Measurements from ENCODE around the gene TMEM52.
A peak's percentile ranks its signal among the peaks of the same experiment; 100 is the strongest.

Gene TMEM52

GRCh38 chr1:1947493-1947892, 28.4 kb upstream of the TMEM52 start:
- CTCF ChIA-PET = interaction anchor here (0.6 to 2.2 kb wide), 3 partner anchors 14 to 207 kb away, joined by 3 to 21 read pairs (median 7); no protein-coding TSS in a partner anchor
- no peaks in the 10 kb centered on the region; the same call in 1 of the 2 replicates for H3K9me3 ChIP-seq (ENCODE audit: control insufficient read depth, insufficient read depth, low read depth, low read length)
- H3K27ac ChIP-seq (ENCODE audit: extremely low read depth, low read depth, low read length) = no peak overlapping the region
- POLR2A ChIA-PET = interaction anchor here (0.6 kb wide), 1 partner anchor 46 kb away, joined by 3 read pairs; no protein-coding TSS in a partner anchor
- no peak for TF ChIP-seq PRDM10 (tag by site-specific recombination; IDR thresholded peaks at IDR 0.05)
- no peak for TF ChIP-seq ZNF544 (tag by site-specific recombination; IDR thresholded peaks at IDR 0.05)
- TF ChIP-seq BCL11B (tag by site-specific recombination; IDR thresholded peaks at IDR 0.05; ENCODE audit: low read depth) = no peak
- no peak for TF ChIP-seq ZSCAN30 (tag by site-specific recombination; IDR thresholded peaks at IDR 0.05)
- no peak for TF ChIP-seq ZNF843 (tag by site-specific recombination; IDR thresholded peaks at IDR 0.05)
- TF ChIP-seq ZNF555 (tag by site-specific recombination; conservative IDR thresholded peaks at IDR 0.05) = no peak
- TF ChIP-seq, protein P1, sequence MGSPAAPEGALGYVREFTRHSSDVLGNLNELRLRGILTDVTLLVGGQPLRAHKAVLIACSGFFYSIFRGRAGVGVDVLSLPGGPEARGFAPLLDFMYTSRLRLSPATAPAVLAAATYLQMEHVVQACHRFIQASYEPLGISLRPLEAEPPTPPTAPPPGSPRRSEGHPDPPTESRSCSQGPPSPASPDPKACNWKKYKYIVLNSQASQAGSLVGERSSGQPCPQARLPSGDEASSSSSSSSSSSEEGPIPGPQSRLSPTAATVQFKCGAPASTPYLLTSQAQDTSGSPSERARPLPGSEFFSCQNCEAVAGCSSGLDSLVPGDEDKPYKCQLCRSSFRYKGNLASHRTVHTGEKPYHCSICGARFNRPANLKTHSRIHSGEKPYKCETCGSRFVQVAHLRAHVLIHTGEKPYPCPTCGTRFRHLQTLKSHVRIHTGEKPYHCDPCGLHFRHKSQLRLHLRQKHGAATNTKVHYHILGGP (tag by site-specific recombination; IDR thresholded peaks at IDR 0.05) = no peak
- TF ChIP-seq ZIC2 (tag by site-specific recombination; IDR thresholded peaks at IDR 0.05) = no peak
- no peak for TF ChIP-seq TRIM28 (IDR thresholded peaks at IDR 0.05; ENCODE audit: borderline replicate concordance, low read length)
- no peak for TF ChIP-seq ZNF112 (tag by site-specific recombination; IDR thresholded peaks at IDR 0.05)
- TF ChIP-seq GFI1B (tag by site-specific recombination; IDR thresholded peaks at IDR 0.05) = no peak
- no peak for TF ChIP-seq ZNF600 (tag by site-specific recombination; IDR thresholded peaks at IDR 0.05)
- no peak for TF ChIP-seq ZNF610 (tag by site-specific recombination; IDR thresholded peaks at IDR 0.05; ENCODE audit: borderline replicate concordance)
- no peak for TF ChIP-seq ZBTB11 (tag by site-specific recombination; conservative IDR thresholded peaks at IDR 0.05; ENCODE audit: low read depth)
- no peak for TF ChIP-seq SALL2 (tag by site-specific recombination; IDR thresholded peaks at IDR 0.05; ENCODE audit: borderline replicate concordance)
- H3K36me3 ChIP-seq (ENCODE audit: control insufficient read depth in 2 of 2, insufficient read depth in 1 of 2, low read length in 2 of 2) = no peaks in the 10 kb centered on the region
- no peaks in the 10 kb centered on the region for H3K4me1 ChIP-seq (ENCODE audit: control insufficient read depth, insufficient read depth, low read length)
- no peak overlapping the region for H3K4me3 ChIP-seq (ENCODE audit: low read depth, low read length)

GRCh38 chr1:1946540-1946939, 27.5 kb upstream of the TMEM52 start:
- CTCF ChIA-PET = interaction anchor here (1.5 to 2.2 kb wide), 3 partner anchors 15 to 98 kb away, joined by 4 to 21 read pairs (median 7); no protein-coding TSS in a partner anchor
- Histone ChIP-seq H3K9me3 (ENCODE audit: control insufficient read depth, insufficient read depth, low read depth, low read length) (no peaks in the 10 kb centered on the region; the same call in 1 of the 2 replicates), H3K27ac (ENCODE audit: extremely low read depth, low read depth, low read length) (no peak overlapping the region), H3K4me1 (ENCODE audit: control insufficient read depth, insufficient read depth, low read length) (no peaks in the 10 kb centered on the region), H3K4me3 (ENCODE audit: low read depth, low read length) (no peak overlapping the region), H3K36me3 (ENCODE audit: control insufficient read depth in 2 of 2, insufficient read depth in 1 of 2, low read length in 2 of 2) (no peaks in the 10 kb centered on the region)
- TF ChIP-seq ZFHX2 (tag by site-specific recombination; conservative IDR thresholded peaks at IDR 0.05) (peak; percentile 48; the same call in 1 of the 2 replicates), EGR2 (tag by site-specific recombination; IDR thresholded peaks at IDR 0.05; ENCODE audit: low read depth) (peak; percentile 45; the same call in 1 of the 2 replicates)
- TF ChIP-seq, protein P2, sequence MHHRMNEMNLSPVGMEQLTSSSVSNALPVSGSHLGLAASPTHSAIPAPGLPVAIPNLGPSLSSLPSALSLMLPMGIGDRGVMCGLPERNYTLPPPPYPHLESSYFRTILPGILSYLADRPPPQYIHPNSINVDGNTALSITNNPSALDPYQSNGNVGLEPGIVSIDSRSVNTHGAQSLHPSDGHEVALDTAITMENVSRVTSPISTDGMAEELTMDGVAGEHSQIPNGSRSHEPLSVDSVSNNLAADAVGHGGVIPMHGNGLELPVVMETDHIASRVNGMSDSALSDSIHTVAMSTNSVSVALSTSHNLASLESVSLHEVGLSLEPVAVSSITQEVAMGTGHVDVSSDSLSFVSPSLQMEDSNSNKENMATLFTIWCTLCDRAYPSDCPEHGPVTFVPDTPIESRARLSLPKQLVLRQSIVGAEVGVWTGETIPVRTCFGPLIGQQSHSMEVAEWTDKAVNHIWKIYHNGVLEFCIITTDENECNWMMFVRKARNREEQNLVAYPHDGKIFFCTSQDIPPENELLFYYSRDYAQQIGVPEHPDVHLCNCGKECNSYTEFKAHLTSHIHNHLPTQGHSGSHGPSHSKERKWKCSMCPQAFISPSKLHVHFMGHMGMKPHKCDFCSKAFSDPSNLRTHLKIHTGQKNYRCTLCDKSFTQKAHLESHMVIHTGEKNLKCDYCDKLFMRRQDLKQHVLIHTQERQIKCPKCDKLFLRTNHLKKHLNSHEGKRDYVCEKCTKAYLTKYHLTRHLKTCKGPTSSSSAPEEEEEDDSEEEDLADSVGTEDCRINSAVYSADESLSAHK (tag by site-specific recombination; IDR thresholded peaks at IDR 0.05) = no peak
- POLR2A ChIA-PET = no interaction called here
